Upper lobe of left lung (tissue), 4 donors: ENCODE data around the gene CDH6.

Experiments used
- EP300 ChIP-seq, 4 donors: sonication (generic); formaldehyde crosslinking; IDR thresholded peaks; one replicate each; pipeline ENCODE4 v1.5.1; 2017; ENCODE audit warnings: antibody characterized with exemption in 4 of 4, control low read depth in 2 of 4
- POLR2A ChIP-seq, 4 donors: fragments of 450-650 bp; IDR thresholded peaks; one replicate each; pipeline ENCODE4 v1.5.1; 2016 to 2017; ENCODE audit warnings: antibody characterized with exemption in 4 of 4, mild to moderate bottlenecking in 2 of 4
- TF ChIP-seq, protein P1 (sequence below), 6 experiments: fragments of 450-650 bp in 4 of 6; fragments of 200-600 bp in 2 of 6; sonication (generic) in 2 of 6; IDR thresholded peaks; one replicate each; pipeline ENCODE4 v1.5.1; 2016 to 2019; ENCODE audit warnings: antibody characterized with exemption in 6 of 6

DNA sequence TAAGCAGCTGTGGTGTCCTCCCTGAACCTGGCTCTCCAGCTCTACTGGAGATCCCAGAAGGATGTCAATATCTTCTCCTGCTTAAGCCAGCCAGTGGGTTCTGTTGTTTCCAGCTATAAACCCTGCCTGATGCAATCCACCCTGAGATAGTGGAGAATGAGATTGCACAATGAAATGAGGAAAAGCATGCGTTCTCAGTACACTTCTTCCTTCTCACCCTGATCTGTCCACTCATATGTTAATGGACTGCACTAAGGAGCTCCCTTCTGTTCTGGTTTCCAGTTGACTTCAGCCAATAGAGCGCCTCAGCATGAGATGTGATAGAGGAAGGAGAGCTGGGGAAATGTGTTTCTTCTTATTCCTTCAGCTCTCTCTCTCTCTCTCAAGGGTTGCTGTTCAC is 40.0 kb upstream of the CDH6 start:
- TF ChIP-seq, protein P1, sequence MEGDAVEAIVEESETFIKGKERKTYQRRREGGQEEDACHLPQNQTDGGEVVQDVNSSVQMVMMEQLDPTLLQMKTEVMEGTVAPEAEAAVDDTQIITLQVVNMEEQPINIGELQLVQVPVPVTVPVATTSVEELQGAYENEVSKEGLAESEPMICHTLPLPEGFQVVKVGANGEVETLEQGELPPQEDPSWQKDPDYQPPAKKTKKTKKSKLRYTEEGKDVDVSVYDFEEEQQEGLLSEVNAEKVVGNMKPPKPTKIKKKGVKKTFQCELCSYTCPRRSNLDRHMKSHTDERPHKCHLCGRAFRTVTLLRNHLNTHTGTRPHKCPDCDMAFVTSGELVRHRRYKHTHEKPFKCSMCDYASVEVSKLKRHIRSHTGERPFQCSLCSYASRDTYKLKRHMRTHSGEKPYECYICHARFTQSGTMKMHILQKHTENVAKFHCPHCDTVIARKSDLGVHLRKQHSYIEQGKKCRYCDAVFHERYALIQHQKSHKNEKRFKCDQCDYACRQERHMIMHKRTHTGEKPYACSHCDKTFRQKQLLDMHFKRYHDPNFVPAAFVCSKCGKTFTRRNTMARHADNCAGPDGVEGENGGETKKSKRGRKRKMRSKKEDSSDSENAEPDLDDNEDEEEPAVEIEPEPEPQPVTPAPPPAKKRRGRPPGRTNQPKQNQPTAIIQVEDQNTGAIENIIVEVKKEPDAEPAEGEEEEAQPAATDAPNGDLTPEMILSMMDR (IDR thresholded peaks at IDR 0.05): no peak
- TF ChIP-seq POLR2A (IDR thresholded peaks at IDR 0.05) (no peak), EP300 (IDR thresholded peaks at IDR 0.05) (no peak)
